AG10803 (cell line): ENCODE data around the gene ARHGAP22.

Experiments used
- DNase-seq: peaks from one replicate; pipeline ENCODE4 v3.0.0; 2010; ENCODE audit warnings: low read depth
- H3K4me3 ChIP-seq: 2 replicates; pipeline ENCODE4 v1.5.1; 2011; ENCODE audit warnings: mild to moderate bottlenecking, low read length, control low read depth
- CTCF ChIP-seq: conservative IDR thresholded peaks from 2 replicates; pipeline ENCODE4 v1.5.1; 2011; ENCODE audit warnings: mild to moderate bottlenecking, low read length, control low read depth, inconsistent platforms

Gene ARHGAP22

DNA sequence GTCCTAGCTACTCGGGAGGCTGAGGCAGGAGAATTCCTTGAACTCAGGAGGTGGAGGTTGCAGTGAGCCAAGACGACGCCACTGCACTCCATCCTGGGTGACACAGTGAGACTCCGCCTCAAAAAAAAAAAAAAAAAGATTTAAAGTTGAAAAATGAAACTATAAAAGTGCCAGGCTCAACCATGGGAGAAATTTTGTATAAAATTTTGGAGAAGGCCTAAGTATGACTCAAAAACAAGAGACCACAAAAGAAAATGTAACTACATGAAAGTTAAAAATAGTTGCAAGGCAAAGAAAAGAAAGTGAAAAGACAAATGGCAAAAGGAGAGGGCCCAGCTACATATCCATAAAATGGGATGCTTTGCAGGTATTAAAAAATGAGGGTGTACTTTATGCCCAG lies 104.1 kb downstream of the ARHGAP22 start:
- TF ChIP-seq CTCF = no peak
- no peak overlapping the region for H3K4me3 ChIP-seq
- DNase-seq = no peak

GRCh38 chr10:48498940-48499510 lies 105.8 kb downstream of the ARHGAP22 start:
- no peak overlapping the region for H3K4me3 ChIP-seq
- no peak for TF ChIP-seq CTCF
- DNase-seq = no peak

- DNase-seq = no peak
These were observed 106.8 kb downstream of the ARHGAP22 start for GRCh38 chr10:48497780-48498770.

GRCh38 chr10:48496831-48497779 lies 107.8 kb downstream of the ARHGAP22 start:
- H3K4me3 ChIP-seq = no peak overlapping the region
- DNase-seq = peak; percentile 73
- TF ChIP-seq CTCF = no peak

More at GRCh38 chr10:48497780-48498770, 106.8 kb downstream of the ARHGAP22 start:
- TF ChIP-seq CTCF = no peak
- H3K4me3 ChIP-seq = no peak overlapping the region

DNA sequence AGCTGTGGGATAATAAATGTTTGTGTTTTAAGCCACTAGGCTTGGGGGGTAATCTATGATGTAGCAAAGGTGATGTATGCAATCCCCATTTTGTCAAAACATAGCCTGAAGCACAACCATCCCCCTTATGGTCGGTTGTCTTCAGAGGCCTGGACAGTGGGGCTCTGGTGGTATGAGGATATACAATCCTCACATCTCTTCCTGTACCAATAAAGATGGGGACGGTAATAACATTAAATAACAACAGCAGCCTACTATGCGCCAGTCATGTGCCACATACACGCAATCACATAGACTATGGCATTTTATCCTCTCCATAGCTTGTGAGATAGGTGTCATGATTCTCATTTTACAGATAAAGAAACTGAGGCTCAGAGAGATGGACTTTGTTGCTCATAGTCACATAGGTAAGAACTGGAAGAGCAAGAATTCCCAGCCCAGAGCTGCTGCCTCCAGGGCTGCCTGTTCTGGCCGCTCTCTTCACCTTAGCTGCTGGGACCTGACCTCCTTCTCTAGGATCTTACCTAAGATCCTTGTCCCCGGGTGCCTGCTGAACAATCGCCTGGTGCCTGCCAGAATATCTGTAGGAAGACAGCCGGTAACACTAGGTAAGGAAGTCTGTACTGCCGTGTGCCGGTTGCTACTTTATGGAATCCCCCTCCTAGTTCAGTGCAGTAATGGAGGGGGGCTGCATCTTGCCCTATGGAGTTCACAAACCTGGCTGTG lies 108.6 kb downstream of the ARHGAP22 start:
- H3K4me3 ChIP-seq = no peak overlapping the region
- no peak for TF ChIP-seq CTCF
- no peak for DNase-seq

GRCh38 chr10:48495282-48496045 lies 109.4 kb downstream of the ARHGAP22 start:
- no peak overlapping the region for H3K4me3 ChIP-seq
- TF ChIP-seq CTCF = no peak
- no peak for DNase-seq
